NB4 (cell line): ENCODE results near the gene SCAF8.
"Not testable (repeated sequence)": the region's sequence is repeated elsewhere in the genome, so short reads cannot be mapped to it uniquely, and the experiment has no call there.

ENCODE experiments used
- DNase-seq: peaks from one replicate; pipeline ENCODE4 v3.0.0; 2010; ENCODE audit warnings: low read depth
- H3K4me3 ChIP-seq: one replicate; pipeline ENCODE4 v1.5.1; 2011; ENCODE audit warnings: mild to moderate bottlenecking, low read depth, low read length, moderate library complexity
- CTCF ChIP-seq: IDR thresholded peaks from one replicate; pipeline ENCODE4 v1.5.1; 2012; ENCODE audit warnings: low read depth, low read length
- MYC ChIP-seq: IDR thresholded peaks from 2 replicates; pipeline ENCODE4 v1.6.1; 2011; ENCODE audit warnings: low read depth, low read length
- POLR2A ChIP-seq: IDR thresholded peaks from 2 replicates; pipeline ENCODE4 v1.6.1; 2011; ENCODE audit warnings: mild to moderate bottlenecking; ENCODE audit not compliant: insufficient read length; ENCODE audit errors: extremely low read depth
- TF ChIP-seq, protein P1 (sequence below): IDR thresholded peaks from 2 replicates; pipeline ENCODE4 v1.6.1; 2011; ENCODE audit warnings: low read depth, low read length

The SCAF8 gene

DNA sequence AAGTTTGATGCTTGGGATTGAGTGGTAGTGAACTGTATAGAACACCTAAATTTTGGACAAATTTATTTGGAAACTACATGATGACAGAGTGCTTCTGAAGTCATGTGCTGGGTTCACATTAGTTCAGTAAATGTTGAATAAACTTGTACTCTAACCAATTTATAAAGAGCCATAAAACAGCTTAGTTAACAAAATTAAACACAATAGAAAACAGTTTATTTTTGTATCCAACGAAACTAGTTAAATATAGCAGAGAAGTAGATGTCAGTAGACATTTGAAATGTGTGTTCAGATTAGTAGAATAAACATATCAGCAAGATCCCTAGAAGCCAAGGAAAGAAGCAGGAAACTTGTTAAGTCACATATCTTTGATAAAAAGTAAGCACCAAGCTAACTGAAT, 32.1 kb downstream of the SCAF8 start:
- DNase-seq = no peak
- H3K4me3 ChIP-seq = no peak overlapping the region
- TF ChIP-seq CTCF (no peak), POLR2A (no peak), MYC (no peak)
- TF ChIP-seq, protein P1, sequence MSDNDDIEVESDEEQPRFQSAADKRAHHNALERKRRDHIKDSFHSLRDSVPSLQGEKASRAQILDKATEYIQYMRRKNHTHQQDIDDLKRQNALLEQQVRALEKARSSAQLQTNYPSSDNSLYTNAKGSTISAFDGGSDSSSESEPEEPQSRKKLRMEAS = no peak

GRCh38 chr6:154766288-154766687, 33.1 kb downstream of the SCAF8 start:
- H3K4me3 ChIP-seq = no peak overlapping the region
- DNase-seq = no peak
- TF ChIP-seq POLR2A (no peak), CTCF (no peak), MYC (no peak)
- TF ChIP-seq, protein P1 = no peak

DNA sequence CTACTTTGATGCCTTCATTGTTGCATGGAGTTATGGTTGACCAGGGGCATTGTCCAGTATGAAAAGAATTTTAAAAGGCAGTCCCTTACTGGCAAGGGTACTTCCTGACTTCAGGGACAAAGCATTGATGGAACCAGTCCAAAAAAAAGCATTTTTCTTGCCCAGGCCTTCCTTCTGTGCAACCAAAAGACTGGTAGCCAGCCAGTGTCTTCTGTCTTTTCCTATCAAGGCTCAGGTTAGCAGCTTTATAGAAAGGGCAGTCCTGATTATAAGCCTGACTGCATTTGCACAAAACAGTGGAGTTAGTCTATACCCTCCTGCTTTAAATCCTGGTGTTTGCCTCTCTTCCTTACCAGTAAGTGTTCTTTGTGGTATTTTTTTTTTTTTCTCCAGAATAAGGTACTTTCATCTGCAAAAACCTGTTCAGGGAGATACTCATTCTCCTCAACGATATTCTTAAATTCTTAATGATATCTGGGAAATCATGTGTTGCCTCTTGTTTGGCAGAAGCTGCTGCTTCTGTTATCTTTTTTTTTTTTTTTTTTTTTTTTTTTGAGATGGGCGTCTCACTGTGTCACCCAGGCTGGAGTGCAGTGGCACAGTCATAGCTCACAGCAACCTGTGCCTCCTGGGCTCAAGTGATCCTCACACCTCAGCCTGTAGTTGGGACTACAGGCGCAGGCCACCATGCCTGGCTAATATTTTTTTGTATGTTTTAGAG, 33.9 kb downstream of the SCAF8 start:
- no peak overlapping the region for H3K4me3 ChIP-seq
- TF ChIP-seq, protein P1 = no peak
- TF ChIP-seq POLR2A = no peak
- TF ChIP-seq MYC = no peak
- TF ChIP-seq CTCF = no peak
- no peak for DNase-seq

GRCh38 chr6:154768280-154768679, 35.1 kb downstream of the SCAF8 start:
- no peak for TF ChIP-seq POLR2A
- TF ChIP-seq MYC = no peak
- TF ChIP-seq, protein P1 = no peak
- TF ChIP-seq CTCF = no peak
- no peak overlapping the region for H3K4me3 ChIP-seq
- no peak for DNase-seq

GRCh38 chr6:154773610-154774089, 40.4 kb downstream of the SCAF8 start:
- H3K4me3 ChIP-seq = no peak overlapping the region
- no peak for TF ChIP-seq POLR2A
- TF ChIP-seq CTCF = no peak
- TF ChIP-seq, protein P1 = no peak
- TF ChIP-seq MYC = no peak
- no peak for DNase-seq

DNA sequence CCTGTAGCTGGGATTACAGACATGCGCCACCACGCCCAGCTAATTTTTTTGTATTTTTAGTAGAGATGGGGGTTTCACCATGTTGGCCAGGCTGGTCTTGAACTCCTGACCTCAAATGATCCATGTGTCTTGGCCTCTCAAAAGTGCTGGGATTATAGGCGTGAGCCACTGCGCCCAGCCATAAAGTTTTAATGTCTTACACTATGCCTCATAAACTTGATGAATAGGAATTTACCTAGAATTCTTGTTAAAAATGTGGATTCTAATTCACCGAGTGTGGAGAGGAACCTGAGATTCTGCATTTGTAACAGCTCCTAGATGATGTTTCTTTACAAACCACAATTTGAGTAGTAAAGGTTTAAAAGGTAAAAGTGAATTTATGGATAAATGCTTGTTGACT, 45.9 kb downstream of the SCAF8 start:
- H3K4me3 ChIP-seq, DNase-seq: not testable (repeated sequence)
